UCSD-AML1 (cell line): Measurements from ENCODE around the gene CEACAM3.

Experiments
- DNase-seq: peaks from one replicate; lab custom pipeline; 2025; ENCODE audit not compliant: unreplicated experiment; lab: John Stamatoyannopoulos, UW

CEACAM3 gene

DNA sequence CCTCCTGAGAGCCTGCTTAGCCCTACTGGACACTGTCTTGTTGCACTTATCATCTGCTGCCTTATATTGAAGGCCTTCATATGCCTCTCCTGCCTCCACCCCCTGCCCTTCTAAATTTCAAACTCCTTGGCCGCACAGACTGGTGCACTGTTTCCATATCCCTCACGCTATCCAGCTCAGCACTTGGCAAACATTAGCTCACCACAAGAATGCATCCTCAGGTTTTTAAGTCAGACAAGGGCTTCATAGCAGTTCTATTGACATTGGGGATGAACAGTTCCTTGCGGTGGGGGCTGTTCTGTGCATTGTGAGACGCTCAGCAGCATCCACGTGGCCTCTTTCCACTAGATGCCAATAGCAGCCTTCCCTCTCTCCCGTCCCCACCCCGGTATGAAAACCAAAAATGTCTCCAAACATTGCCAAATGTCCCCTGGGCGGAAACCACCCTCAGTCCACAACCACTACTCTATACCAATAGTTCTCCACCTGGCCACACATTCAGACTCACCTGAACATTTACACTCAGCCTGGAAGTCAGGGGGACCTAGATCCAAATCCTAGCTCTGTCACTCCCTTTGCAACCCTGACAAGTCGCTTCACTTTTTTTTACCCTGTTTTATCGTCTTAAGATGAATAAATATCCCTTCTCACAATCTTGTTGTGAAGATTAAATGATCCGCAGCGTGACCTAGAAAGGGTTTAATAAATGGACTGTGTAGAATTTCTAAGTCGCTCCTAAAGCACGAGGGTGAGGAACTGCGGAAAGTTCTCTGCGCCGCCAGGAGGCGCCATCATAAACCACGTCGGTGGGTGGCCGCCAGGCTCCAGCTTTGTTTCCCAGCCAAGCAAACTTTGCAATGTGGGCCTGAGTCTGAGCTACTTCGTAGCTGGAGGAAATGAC lies 3.6 kb upstream of the CEACAM3 start:
- peak; percentile 66 for DNase-seq

DNA sequence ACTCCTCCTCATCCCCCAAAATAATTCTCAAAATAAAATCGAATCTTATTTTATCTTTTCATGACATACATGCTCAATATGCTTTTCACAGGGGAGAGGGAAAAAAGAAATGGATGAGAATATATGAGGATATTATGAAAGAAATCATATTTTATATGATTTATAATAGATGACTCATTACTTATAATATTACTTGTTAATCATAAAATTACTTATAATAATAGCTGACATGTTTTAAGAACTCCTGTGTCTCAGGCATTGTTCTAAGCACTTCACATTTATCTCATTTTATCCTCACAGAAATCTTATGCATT lies 3.0 kb upstream of the CEACAM3 start:
- DNase-seq, result no peak

DNA sequence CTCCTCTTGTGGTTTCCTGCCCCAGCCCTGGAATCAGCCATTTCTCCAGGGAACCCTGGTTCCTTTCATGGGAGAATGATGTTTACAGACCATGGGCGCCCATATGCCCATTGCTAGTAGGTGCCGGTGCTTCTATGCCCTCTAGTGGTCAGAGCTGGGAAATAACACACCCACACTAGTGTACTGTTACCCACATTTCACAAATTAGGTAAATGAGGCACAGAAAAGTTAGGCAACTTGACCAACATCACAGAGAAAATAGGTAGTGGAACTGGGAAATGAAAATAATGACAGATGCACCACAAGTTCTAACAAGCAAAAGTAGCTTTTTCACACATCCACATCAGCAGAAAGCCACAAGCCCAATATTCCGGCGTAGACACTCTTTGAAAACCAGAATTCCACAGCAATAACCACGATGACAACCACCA lies 1.3 kb upstream of the CEACAM3 start:
- no peak for DNase-seq

DNA sequence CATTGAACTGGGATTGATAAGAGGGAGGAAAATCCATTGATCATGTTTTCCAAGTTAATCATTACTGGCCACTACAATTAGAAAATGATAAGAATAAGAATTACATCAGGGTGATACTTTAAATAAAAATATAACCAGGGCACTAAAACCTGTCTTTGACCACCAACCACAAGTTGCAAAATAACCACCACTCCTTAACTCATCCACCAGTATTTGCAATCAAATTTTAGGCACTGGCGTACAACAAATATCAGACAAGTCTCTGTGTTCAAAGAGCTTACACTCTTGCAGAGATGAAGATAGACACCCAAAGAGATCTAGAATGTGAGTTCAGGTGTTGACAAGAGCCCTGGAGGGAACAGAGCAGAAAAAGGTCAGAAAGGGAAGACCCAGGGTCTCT lies 514 bp downstream of the CEACAM3 start:
- DNase-seq, result no peak

DNA sequence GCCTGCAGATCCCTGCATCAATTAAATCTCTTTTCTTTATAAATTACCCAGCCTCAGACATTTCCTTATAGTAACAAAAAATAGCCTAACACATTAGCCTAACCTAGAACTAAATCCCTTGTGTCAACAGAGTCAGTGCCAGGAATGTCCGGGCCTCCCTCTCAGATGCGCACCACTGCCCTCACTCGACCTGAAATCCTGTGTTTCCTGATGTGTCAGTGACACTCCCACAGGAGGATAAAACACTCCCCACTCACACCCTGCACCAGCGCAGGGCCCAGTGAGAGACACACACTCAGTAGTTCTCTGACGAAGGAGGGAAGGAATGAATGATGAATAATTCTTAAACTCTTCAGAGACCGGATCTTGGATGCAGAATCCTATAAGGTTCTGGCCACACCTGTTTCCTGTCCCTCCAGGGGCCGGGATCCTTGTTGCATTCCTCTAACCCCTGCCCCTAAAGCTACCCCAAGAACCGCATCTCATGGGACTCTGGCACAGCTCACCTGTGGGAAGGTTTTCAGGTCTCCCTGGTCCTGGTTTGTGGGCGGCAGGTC lies 3.1 kb downstream of the CEACAM3 start:
- DNase-seq, result no peak

DNA sequence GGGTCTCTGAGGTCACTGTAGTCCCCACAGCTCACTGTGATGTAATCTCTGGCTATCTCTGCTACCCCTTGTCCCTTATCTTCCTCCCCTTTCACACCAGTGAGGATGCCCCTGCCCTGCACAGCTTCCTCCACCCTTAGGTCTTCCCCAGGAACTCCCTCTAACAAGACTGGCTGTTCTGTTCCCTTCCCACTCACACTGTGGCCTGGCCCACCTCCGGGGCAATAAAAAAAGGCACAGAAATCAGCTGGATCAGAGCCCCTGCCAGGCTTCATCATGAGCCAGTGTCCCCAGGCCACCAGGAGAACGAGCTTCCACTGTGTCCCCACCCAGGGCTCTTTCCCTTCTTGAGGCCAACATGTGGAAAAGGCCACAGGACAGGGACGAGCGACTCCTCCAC lies 4.6 kb downstream of the CEACAM3 start:
- no peak for DNase-seq

DNA sequence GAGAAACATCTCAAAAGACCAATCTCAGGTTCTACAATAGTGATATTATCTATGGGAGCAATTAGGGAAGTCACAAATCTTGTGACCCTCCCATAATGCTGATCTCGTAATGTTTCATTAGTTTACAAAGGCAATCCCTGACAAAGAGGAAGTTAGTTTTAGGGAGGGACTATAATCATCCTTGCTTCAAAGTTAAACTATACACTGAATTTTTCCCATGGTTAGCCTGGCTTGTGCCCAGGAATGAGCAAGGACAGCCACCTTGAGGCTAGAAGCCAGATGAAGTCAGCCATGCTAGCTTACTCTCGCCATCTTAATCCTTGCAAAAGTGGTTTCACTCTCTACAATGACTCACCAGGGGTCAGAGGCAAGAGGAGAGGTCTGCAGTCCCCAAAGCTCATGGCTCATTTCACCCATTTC lies 5.4 kb downstream of the CEACAM3 start:
- no peak for DNase-seq

DNA sequence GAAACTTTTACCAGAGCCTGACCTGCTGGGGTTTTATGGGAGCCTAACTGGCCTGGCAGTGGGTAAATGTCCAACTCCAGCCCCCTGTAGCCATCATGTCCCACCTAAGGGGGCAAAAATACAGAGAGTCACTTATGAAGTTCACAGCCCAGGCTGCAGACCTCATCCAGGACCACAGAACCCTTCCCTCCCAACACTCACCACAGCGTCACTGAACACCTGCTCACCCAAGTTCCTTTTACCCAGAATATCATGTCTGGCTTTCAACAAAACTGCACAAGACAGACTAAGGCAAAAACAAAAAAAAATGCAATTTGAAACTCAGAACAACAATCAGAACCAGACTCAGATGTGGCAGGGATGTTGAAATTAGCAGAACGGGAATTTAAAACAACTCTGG lies 6.4 kb downstream of the CEACAM3 start:
- no peak for DNase-seq

DNA sequence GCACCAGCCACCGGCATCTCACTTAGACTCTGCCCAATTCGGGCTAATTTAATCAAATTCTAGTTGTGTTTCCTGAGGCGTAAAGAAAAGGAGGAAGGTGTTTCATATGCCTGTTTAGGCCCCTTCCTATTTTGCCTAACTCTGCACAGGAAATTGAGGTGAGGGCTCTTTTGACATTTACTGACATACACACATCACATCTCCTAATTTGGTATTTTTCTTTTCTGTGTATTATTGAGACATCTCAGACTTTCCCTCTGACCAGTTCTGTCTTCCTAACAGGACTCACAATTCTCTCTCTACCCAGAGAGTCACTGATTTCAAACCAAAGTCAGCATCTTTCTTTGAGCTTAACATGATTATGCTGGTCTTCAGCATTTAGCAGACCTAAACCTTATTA lies 7.9 kb downstream of the CEACAM3 start:
- no peak for DNase-seq

DNA sequence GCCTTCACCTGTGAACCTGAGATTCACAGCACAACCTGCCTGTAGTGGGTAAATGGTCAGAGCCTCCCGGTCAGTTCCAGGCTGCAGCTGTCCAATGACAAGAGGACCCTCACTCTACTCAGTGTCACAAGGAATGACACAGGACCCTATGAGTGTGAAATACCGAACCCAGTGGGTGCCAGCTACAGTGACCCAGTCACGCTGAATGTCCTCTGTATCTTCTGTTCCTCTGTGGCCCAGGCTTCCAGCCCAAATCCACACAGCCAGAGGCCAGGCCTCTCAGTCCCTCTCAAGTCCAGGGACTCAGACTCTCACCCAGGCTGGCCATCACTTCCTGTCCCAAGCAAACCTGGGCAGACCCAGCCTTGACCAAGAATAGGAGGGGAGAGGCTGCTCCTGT lies 10.8 kb downstream of the CEACAM3 start:
- DNase-seq, result no peak

DNA sequence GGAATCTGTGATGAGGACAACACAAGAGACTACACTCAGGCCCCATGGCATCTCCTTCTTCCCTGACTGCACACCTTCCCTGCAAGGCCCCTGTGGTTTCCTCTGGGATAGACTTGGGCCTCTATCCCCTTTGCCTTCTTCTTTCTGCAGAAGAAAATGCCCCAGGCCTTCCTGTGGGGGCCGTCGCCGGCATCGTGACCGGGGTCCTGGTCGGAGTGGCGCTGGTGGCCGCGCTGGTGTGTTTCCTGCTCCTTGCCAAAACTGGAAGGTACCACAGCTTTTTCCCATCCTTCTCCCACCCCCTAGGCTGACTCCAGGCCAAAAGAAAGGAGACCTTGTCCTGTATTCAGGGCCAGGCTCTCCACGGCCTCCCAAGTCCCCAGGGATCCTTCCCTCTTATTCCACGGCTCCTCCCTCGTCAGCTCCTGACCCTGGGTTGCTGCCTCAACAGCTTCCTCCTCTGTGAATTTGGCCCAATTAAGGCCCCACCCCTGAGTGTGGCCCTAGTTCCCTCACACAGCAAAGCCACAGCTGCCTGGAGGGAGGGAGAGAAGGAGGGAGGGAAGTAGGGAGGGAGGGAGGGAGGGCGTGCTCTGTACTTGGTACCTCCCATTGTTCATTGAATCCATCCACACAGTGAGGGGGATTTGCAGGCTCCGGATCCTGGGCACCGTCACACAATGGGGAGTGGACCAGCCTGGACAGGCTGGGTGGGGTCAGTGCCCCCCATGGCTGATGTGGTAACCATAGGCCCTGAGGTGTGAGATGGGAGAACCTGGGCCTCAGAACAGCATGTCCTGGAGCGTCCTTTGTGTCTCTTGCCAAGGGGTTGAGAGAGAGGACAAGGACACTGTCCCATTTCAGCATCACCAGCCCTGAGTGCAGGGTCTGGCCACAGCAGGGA lies 12.5 kb downstream of the CEACAM3 start:
- DNase-seq, result peak; percentile 58

DNA sequence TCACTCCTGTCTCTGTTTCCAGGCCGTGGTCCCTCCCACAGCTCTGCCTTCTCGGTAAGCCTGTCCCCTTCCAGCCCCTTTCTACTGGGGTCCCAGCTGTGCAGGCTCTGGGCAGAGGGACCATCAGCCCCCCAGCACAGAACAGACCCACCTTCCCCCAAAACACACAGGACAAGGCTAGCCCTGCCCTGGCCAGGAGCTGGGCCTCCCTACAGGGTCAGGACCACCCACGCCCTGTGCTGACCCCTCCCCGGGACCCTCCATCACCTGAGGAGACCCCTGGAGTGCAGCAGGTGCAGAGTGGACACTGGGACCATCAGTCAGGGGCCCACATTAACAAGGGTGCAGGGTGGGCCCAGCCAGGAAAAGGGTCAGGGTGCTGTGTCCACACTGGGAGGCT lies 13.9 kb downstream of the CEACAM3 start:
- no peak for DNase-seq

DNA sequence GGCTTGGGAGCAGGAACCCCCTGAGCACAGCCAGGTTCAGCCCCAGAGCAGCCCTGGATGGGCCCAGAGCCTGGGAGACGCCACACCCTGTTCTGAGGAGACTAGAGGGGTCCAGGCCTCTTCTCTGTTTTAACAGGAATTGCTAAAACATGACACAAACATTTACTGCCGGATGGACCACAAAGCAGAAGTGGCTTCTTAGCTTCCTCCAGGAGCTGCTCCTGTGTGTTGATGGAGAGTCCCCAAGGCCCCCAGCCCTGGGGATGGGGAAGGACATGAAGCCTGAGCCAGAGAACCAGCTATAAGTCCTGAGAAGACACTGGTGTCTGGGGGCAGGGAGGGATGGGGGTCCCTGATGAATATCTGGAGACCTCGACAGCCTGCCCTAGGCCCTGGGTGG lies 14.6 kb downstream of the CEACAM3 start:
- peak; percentile 68 for DNase-seq

DNA sequence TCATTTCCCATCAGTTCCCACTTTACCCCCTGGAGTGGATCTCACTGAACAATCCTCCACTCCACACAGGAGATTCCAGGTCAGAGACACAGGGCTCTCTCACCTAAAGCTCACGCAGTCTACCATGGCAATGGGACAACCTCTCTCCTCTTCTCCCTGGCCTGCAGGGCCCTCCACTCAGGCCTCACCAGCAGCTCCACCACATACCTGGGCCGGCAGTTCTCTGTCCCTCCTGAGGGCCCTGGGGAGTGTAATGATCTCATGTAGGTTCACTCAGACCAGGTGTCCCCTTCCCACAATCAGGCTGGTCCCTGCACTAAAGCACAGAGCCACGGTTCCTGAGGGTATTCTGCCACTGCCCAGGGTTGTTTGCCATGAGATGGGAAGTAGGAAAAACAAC lies 15.6 kb downstream of the CEACAM3 start:
- no peak for DNase-seq

DNA sequence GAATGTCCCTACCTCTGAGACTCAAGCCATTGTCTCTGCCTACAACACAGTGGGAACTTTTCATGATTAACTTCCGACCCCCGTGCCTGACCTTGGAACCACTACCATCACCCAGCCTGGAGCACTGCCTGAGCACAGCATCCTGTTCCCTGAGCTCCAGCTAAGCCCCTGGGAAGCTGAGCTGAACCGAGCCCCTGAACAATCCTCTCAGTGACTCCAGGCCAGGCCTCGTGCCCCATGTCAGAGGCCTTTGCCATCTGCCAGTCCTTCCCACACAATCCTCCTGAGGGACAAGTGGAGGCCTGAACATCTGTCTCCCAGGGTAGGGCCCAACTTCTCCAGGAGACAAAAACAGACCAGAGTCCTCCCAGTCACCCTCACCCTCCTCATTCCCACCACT lies 17.5 kb downstream of the CEACAM3 start:
- DNase-seq, result no peak

DNA sequence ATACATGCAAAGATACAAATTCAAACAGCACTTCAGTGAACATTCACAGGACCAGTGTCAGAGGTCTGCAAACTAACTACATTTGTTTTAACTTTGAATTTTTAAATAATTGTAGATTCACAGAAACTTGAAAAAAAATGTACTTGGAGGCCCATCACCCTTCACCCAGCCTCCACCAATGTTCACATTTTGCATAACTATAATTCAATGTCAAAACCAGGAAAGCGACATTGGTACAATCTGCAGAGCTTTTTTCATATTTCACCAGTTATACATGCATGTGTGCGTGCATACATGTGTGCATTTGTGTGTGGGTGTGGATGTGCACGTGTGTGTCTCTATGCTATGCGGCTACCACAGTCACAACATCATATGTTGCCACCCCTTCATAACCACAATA lies 18.9 kb downstream of the CEACAM3 start:
- DNase-seq, result no peak

DNA sequence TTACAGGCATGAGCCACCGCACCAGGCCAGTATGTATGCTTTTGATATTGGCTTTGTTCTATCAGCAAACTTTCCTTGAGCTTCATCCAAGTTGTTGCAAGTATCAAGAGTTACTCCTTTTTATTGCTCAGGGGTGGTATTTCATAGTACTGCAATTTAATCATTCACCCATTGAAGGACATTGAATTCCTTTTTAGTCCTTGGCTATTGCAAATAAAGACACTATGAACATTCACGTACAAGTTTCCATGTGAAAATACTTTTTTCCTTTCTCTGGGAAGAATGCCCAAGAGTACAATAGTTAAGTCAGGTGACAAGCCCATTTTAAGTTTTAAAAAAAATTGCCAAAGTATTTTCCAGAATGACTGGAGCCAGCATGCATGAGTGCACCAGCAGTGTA lies 20.4 kb downstream of the CEACAM3 start:
- DNase-seq, result no peak

DNA sequence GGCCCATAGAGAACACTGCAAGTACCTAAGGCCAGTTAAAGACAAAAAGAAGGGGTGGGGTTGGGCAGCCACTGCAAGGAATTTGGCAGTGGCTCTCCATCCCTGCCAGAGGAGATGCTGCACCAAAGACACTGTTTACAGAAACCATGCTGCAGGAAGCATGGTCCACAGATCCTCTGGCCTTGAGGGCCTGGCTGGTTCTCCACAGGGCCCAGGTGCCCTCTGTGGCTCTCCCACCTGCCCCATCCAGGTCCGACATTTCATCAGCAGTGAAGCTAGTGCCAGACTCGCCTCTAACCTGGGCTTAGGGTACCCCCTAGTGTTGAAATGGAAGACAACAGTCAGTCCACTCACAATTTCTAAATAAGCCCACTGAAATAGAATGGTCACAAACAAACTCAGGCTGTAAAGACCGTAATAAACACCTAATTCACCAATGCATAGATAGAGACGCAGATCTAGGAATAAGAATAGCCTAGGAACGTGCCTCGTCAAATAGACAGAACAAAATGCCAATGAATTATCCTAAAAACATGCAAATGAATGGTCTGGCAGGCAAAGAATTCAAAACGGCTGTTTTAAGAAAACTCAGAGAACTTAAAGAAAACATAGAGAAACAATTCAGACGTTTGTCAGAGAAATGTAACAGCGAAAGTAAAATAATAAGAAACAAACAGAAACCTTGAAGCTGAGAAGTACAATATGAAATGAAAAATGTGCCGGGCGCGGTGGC lies 24.8 kb downstream of the CEACAM3 start:
- peak; percentile 33 for DNase-seq

DNA sequence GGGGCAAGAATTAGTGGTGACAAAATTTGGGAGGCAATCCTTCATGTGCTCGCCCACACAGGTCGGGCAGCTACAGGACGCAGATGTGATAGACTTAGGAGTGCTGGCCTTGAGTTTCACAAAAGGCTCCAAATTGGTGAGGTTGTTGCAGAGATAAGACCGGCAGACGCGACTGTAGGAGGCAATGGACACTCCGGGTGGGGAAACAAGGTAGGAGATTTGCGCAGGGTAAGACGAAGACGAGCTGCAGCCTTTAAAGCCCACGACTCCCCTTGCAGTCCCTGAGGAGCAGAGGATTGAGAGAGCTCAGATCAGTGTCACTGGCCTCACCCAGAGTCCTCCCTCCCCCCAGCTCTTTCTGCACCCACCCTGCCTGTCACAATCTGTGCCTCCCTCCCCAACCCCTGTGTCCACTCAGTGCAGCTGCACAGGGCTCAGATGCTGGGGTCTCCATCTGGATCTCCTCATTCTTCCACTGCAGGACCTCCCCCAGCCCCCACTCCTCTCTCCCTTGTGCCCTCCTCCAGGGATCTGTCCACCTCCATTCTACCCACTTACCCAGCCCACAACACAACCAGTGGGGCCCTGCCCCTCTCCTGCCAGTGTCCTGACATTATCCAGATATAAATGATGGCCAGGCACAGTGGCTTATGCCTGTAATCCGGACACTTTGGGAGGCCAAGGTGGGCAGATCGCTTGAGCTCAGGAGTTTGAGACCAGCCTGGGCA lies 41.8 kb downstream of the CEACAM3 start:
- no peak for DNase-seq

DNA sequence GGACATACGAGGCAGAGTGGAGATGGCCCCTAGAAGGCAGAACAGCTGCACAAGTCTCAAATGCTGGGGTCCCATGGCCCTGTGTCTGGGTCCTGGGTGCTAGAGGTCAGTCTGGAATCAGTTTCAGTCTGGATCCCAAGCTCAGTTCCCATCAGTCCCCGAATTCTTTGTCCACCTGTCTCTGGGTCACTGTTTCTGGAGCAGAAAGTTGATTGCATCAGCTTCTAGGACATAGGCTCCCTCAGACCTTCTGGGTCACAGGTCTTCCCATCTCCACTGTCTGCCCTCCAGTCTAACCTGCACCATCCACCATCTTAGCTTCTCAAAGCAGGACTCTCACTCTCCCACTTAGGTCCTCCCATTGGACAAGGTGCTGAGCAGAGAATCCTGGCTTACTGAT lies 42.8 kb downstream of the CEACAM3 start:
- DNase-seq, result no peak

DNA sequence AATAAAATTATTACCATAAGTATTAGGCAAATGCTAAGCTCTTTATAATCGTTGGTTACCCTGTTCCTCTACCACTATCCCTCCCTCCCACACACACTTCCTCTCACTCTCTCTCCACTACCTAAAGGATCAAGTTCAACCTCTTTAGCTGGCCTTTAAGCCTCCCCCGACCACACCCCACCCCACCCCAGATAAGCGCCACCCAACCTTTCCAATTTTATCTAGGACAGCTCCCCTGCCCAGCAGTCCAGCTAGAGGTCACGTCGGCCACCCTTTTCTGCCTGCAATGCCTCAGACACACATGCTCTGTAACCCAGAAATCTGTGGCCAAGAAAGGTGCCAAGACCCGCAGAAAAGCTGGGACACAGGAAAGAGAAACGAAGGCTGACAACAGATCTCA lies 47.0 kb downstream of the CEACAM3 start:
- no peak for DNase-seq
